ENCODE measurements around the gene CRACR2B.

CRACR2B gene

GRCh38 chr11:875203-875602 is 47.5 kb downstream of the CRACR2B start:
- no peak overlapping the region for H2AFZ ChIP-seq (ENCODE audit: low read length)
- no peak overlapping the region for H3K4me3 ChIP-seq (ENCODE audit: low read length)
- H3K36me3 ChIP-seq (replicated peaks; ENCODE audit: insufficient read depth, low read length): no peaks in the 10 kb centered on the region
- no peaks in the 10 kb centered on the region for H3K27me3 ChIP-seq (replicated peaks; ENCODE audit: insufficient read depth, low read length)
- no peaks in the 10 kb centered on the region for H4K20me1 ChIP-seq (ENCODE audit: insufficient read depth, low read length)
- no peaks in the 10 kb centered on the region for H3K9me3 ChIP-seq (replicated peaks; ENCODE audit: insufficient read depth, low read length)
- TF ChIP-seq EZH2 (optimal IDR thresholded peaks at IDR 0.05; ENCODE audit: low read depth, low read length): no peak
- TF ChIP-seq CTCF (IDR thresholded peaks at IDR 0.05; ENCODE audit: low read length): no peak
- TF ChIP-seq EZH2phosphoT487 (IDR thresholded peaks at IDR 0.05; ENCODE audit: low read length): no peak
- no peak overlapping the region for H3K27ac ChIP-seq (ENCODE audit: low read length)
- no peak overlapping the region for H3K9ac ChIP-seq (ENCODE audit: low read length)
- no peaks in the 10 kb centered on the region for H3F3A ChIP-seq (ENCODE audit: insufficient read depth, low read length)
- no peaks in the 10 kb centered on the region for H3K9me2 ChIP-seq (replicated peaks; ENCODE audit: insufficient read depth, low read length)
- no peaks in the 10 kb centered on the region for H3K4me1 ChIP-seq (ENCODE audit: low read length)
- no peak for DNase-seq
- H3K79me2 ChIP-seq (ENCODE audit: low read length): no peaks in the 10 kb centered on the region
- no peak overlapping the region for H3K4me2 ChIP-seq (ENCODE audit: low read depth, low read length)

- Histone ChIP-seq H3K4me1 (ENCODE audit: low read length) (no peaks in the 10 kb centered on the region), H3K4me3 (ENCODE audit: low read length) (no peak overlapping the region), H4K20me1 (ENCODE audit: insufficient read depth, low read length) (no peaks in the 10 kb centered on the region), H2AFZ (ENCODE audit: low read length) (no peak overlapping the region), H3K36me3 (replicated peaks; ENCODE audit: insufficient read depth, low read length) (no peaks in the 10 kb centered on the region), H3K27me3 (replicated peaks; ENCODE audit: insufficient read depth, low read length) (no peaks in the 10 kb centered on the region), H3K9me3 (replicated peaks; ENCODE audit: insufficient read depth, low read length) (no peaks in the 10 kb centered on the region), H3K9me2 (replicated peaks; ENCODE audit: insufficient read depth, low read length) (no peaks in the 10 kb centered on the region), H3K27ac (ENCODE audit: low read length) (no peak overlapping the region), H3K4me2 (ENCODE audit: low read depth, low read length) (no peak overlapping the region), H3F3A (ENCODE audit: insufficient read depth, low read length) (no peaks in the 10 kb centered on the region), H3K9ac (ENCODE audit: low read length) (no peak overlapping the region), H3K79me2 (ENCODE audit: low read length) (no peaks in the 10 kb centered on the region)
- no peak for TF ChIP-seq EZH2 (optimal IDR thresholded peaks at IDR 0.05; ENCODE audit: low read depth, low read length)
- TF ChIP-seq CTCF (IDR thresholded peaks at IDR 0.05; ENCODE audit: low read length): no peak
- TF ChIP-seq EZH2phosphoT487 (IDR thresholded peaks at IDR 0.05; ENCODE audit: low read length): no peak
- DNase-seq: no peak
Observed at GRCh38 chr11:875769-876301, 48.1 kb downstream of the CRACR2B start.

DNA sequence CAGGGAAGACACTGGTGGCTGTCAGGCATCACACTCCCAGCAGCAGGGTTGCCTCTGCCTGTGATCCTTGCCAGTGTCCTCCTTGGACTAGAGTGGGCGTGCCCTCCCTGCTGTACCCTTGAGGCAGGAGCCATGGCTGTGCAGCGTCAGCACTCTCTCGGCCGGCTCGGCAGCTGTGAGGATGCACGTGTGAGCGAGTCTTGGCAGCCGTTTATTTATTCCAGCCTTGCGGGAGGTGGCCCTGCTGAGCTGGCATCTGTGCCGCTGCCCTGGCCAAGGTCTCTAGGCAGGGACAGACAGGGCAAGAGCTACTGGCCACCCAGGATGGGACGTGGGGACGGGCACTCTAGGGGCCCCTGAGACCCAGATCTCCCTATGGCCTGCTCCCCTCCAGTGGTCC is 48.8 kb downstream of the CRACR2B start:
- TF ChIP-seq EZH2 (optimal IDR thresholded peaks at IDR 0.05; ENCODE audit: low read depth, low read length) (no peak), CTCF (IDR thresholded peaks at IDR 0.05; ENCODE audit: low read length) (no peak), EZH2phosphoT487 (IDR thresholded peaks at IDR 0.05; ENCODE audit: low read length) (no peak)
- no peak for DNase-seq
- Histone ChIP-seq H3K4me3 (ENCODE audit: low read length) (no peak overlapping the region), H2AFZ (ENCODE audit: low read length) (no peak overlapping the region), H3F3A (ENCODE audit: insufficient read depth, low read length) (no peaks in the 10 kb centered on the region), H3K36me3 (replicated peaks; ENCODE audit: insufficient read depth, low read length) (no peaks in the 10 kb centered on the region), H3K4me2 (ENCODE audit: low read depth, low read length) (no peak overlapping the region), H4K20me1 (ENCODE audit: insufficient read depth, low read length) (no peaks in the 10 kb centered on the region), H3K27me3 (replicated peaks; ENCODE audit: insufficient read depth, low read length) (no peaks in the 10 kb centered on the region), H3K9me3 (replicated peaks; ENCODE audit: insufficient read depth, low read length) (no peaks in the 10 kb centered on the region), H3K9ac (ENCODE audit: low read length) (no peak overlapping the region), H3K27ac (ENCODE audit: low read length) (no peak overlapping the region), H3K9me2 (replicated peaks; ENCODE audit: insufficient read depth, low read length) (no peaks in the 10 kb centered on the region), H3K4me1 (ENCODE audit: low read length) (no peaks in the 10 kb centered on the region), H3K79me2 (ENCODE audit: low read length) (no peaks in the 10 kb centered on the region)
